IMR-90 (cell line): ENCODE results near the gene ATF6B. TPM values are rescaled to one million over a fixed set of nuclear protein-coding genes. Genes with fewer than 3 reads are reported as not detected.

ENCODE experiments used
- ATAC-seq: fragments of 200-7000 bp; cut with Tn5 transposase; 2 replicates; pipeline ENCODE4 v1.9.1; 2020; ENCODE audit warnings: low read depth, mild to moderate bottlenecking, moderate library complexity
- BruUV-seq: library from RNA; stranded (reverse); fragments of 400-500 nt; replicated peaks from 2 replicates; lab custom pipeline; 2021; lab: Mats Ljungman, UMichigan
- CTCF ChIA-PET: fragments of 300-600 bp; formaldehyde crosslinking; extraction: SDS; loops from one replicate; lab custom pipeline; 2021; ENCODE audit warnings: antibody characterized with exemption; lab: Yijun Ruan, JAX
- POLR2A ChIA-PET: fragments of 300-600 bp; sonication (Branson Sonifier 250); formaldehyde crosslinking; loops from one replicate; lab custom pipeline; 2022; ENCODE audit warnings: antibody characterized with exemption; ENCODE audit not compliant: unreplicated experiment; lab: Charles Lee
- DNase-seq: peaks from one replicate; pipeline ENCODE4 v3.0.0; 2013
- H2AFZ ChIP-seq: replicated peaks from 2 replicates; pipeline ENCODE3; 2013; ENCODE audit warnings: low read length, mild to moderate bottlenecking; ENCODE audit not compliant: poor library complexity
- H2AK5ac ChIP-seq: 2 replicates; pipeline ENCODE4 v1.6.1; 2013; ENCODE audit warnings: low read depth, low read length, inconsistent platforms
- H2AK9ac ChIP-seq: replicated peaks from 2 replicates; pipeline ENCODE3; 2013; ENCODE audit warnings: mild to moderate bottlenecking, low read depth, low read length, moderate library complexity; ENCODE audit not compliant: poor library complexity
- H2BK120ac ChIP-seq: 2 replicates; pipeline ENCODE4 v1.6.1; 2013; ENCODE audit warnings: low read depth, low read length, inconsistent platforms
- H2BK15ac ChIP-seq: 3 replicates; pipeline ENCODE4 v1.6.1; 2013; ENCODE audit warnings: low read depth, low read length, inconsistent platforms
- H2BK20ac ChIP-seq: 2 replicates; pipeline ENCODE4 v1.6.1; 2013; ENCODE audit warnings: low read depth, mild to moderate bottlenecking, inconsistent platforms, low read length, moderate library complexity
- H2BK5ac ChIP-seq: 2 replicates; pipeline ENCODE4 v1.6.1; 2013; ENCODE audit warnings: mild to moderate bottlenecking, low read depth, low read length, inconsistent platforms; ENCODE audit not compliant: poor library complexity, severe bottlenecking
- H3K14ac ChIP-seq: replicated peaks from 2 replicates; pipeline ENCODE4 v1.6.1; 2013; ENCODE audit warnings: low read depth, low read length, inconsistent platforms
- H3K18ac ChIP-seq: 2 replicates; pipeline ENCODE4 v1.6.1; 2013; ENCODE audit warnings: low read depth, low read length, control low read depth
- H3K23ac ChIP-seq: 2 replicates; pipeline ENCODE4 v1.6.1; 2013; ENCODE audit warnings: low read depth, low read length, inconsistent platforms
- H3K27ac ChIP-seq: 2 replicates; pipeline ENCODE4 v1.5.1; 2013; ENCODE audit warnings: mild to moderate bottlenecking, control low read depth, low read length; ENCODE audit not compliant: insufficient read depth
- H3K27me3 ChIP-seq: 2 replicates; pipeline ENCODE4 v1.6.1; 2013; ENCODE audit warnings: low read length; ENCODE audit not compliant: control insufficient read depth, insufficient read depth
- H3K36me3 ChIP-seq: 2 replicates; pipeline ENCODE4 v1.6.1; 2013; ENCODE audit warnings: low read length, mixed read lengths; ENCODE audit not compliant: control insufficient read depth, insufficient read depth
- H3K4ac ChIP-seq: 2 replicates; pipeline ENCODE4 v1.6.1; 2013; ENCODE audit warnings: low read depth, low read length, inconsistent platforms
- H3K4me1 ChIP-seq: 2 replicates; pipeline ENCODE4 v1.6.1; 2013; ENCODE audit warnings: low read length, mixed read lengths; ENCODE audit not compliant: control insufficient read depth, insufficient read depth
- H3K4me2 ChIP-seq: 2 replicates; pipeline ENCODE4 v1.6.1; 2013; ENCODE audit warnings: low read depth, mild to moderate bottlenecking, control low read depth, low read length, moderate library complexity
- H3K4me3 ChIP-seq: 2 replicates; pipeline ENCODE4 v1.5.1; 2013; ENCODE audit warnings: low read depth, mild to moderate bottlenecking, control low read depth, low read length, moderate library complexity; ENCODE audit not compliant: insufficient read depth
- H3K56ac ChIP-seq: 2 replicates; pipeline ENCODE4 v1.6.1; 2013; ENCODE audit warnings: low read length, inconsistent platforms; ENCODE audit not compliant: insufficient read depth; ENCODE audit errors: extremely low read depth
- H3K79me1 ChIP-seq, 2 experiments: 2 replicates each; pipeline ENCODE4 v1.6.1; 2013; ENCODE audit warnings: low read length in 2 of 2, inconsistent platforms in 1 of 2, low read depth in 1 of 2
- H3K9ac ChIP-seq: 2 replicates; pipeline ENCODE4 v1.6.1; 2013; ENCODE audit warnings: low read depth, low read length, control low read depth
- H3K9me1 ChIP-seq: 2 replicates; pipeline ENCODE4 v1.6.1; 2013; ENCODE audit warnings: low read length, inconsistent platforms; ENCODE audit not compliant: insufficient read depth
- H3K9me3 ChIP-seq: 2 replicates; pipeline ENCODE4 v1.6.1; 2013; ENCODE audit warnings: low read length; ENCODE audit not compliant: control insufficient read depth, insufficient read depth
- H4K20me1 ChIP-seq: 2 replicates; pipeline ENCODE4 v1.6.1; 2013; ENCODE audit warnings: low read length, inconsistent platforms; ENCODE audit not compliant: insufficient read depth
- H4K5ac ChIP-seq: 2 replicates; pipeline ENCODE4 v1.6.1; 2013; ENCODE audit warnings: mild to moderate bottlenecking, low read depth, low read length, control low read depth
- H4K8ac ChIP-seq, 2 experiments: 2 replicates each; pipeline ENCODE4 v1.6.1; 2013; ENCODE audit warnings: low read depth in 2 of 2, low read length in 2 of 2, control low read depth in 1 of 2, inconsistent platforms in 1 of 2
- H4K91ac ChIP-seq: 2 replicates; pipeline ENCODE4 v1.6.1; 2013; ENCODE audit warnings: low read depth, low read length, inconsistent platforms; ENCODE audit not compliant: insufficient read depth
- BHLHE40 ChIP-seq: fragments of 150-350 bp; IDR thresholded peaks from 2 replicates; pipeline ENCODE4 v1.6.1; 2016; ENCODE audit warnings: mild to moderate bottlenecking, low read depth, low read length
- ELK1 ChIP-seq: fragments of 150-350 bp; IDR thresholded peaks from 2 replicates; pipeline ENCODE4 v1.6.1; 2016; ENCODE audit warnings: low read depth, mild to moderate bottlenecking, low read length, moderate library complexity, borderline replicate concordance
- FOS ChIP-seq: fragments of 150-350 bp; IDR thresholded peaks from 2 replicates; pipeline ENCODE4 v1.6.1; 2016; ENCODE audit warnings: low read depth, low read length
- MAZ ChIP-seq: IDR thresholded peaks from 2 replicates; pipeline ENCODE4 v1.6.1; 2012; ENCODE audit warnings: low read depth, mild to moderate bottlenecking, low read length, improper control_type of control experiment, moderate library complexity, borderline replicate concordance
- RFX5 ChIP-seq: IDR thresholded peaks from 2 replicates; pipeline ENCODE4 v1.8.0; 2012; ENCODE audit warnings: low read depth, mild to moderate bottlenecking, low read length, moderate library complexity
- SMC3 ChIP-seq: fragments of 150-350 bp; IDR thresholded peaks from 2 replicates; pipeline ENCODE4 v1.6.1; 2016; ENCODE audit warnings: low read depth, mild to moderate bottlenecking, antibody characterized with exemption, low read length, moderate library complexity
- WGBS, 2 experiments: methylation state at CpG; one replicate each; pipeline versions ENCODE4 v1.1.5 to v1.1.7; 2013; ENCODE audit warnings: missing lambda C conversion rate in 2 of 2; ENCODE audit not compliant: insufficient read length in 1 of 2; ENCODE audit errors: extremely low coverage in 2 of 2; 5-methylcytosine and 5-hydroxymethylcytosine counted together
- dilution Hi-C: fragments of 300-500 bp; cut with HindIII; formaldehyde crosslinking; loops from one replicate; pipeline ENCODE4 v1.14.3; 2018; ENCODE audit warnings: low sequenced_read_pairs; ENCODE audit not compliant: unreplicated experiment
- in situ Hi-C: fragments of 300-500 bp; cut with MboI; formaldehyde crosslinking; loops from 3 replicates; pipeline ENCODE4 v1.14.3; 2019; ENCODE audit warnings: low sequenced_read_pairs, inconsistent platforms, mixed read lengths
- intact Hi-C: fragments of 100-400 bp; cut with micrococcal nuclease; formaldehyde crosslinking; loops from 2 replicates; pipeline ENCODE4 v1.10.0; 2022
- polyA plus RNA-seq, 3 experiments: library from polyadenylated mRNA; depleted of rRNA; stranded (reverse); fragments of >200 nt; gene quantifications; 2 replicates each; pipeline ENCODE4 v1.2.3, GENCODE V29; 2012; ENCODE audit warnings: low replicate concordance in 1 of 3
- total RNA-seq: library from RNA; depleted of rRNA; stranded (reverse); fragments of >200 nt; gene quantifications from 2 replicates; pipeline ENCODE4 v1.2.3, GENCODE V29; 2012

The ATF6B gene
- total and polyA plus RNA-seq, 2 of the 4 experiments (the other 2 are of a cell fraction), result 7.9 to 69.6 TPM

GRCh38 chr6:32114796-32115195 lies 13.2 kb downstream of the ATF6B start:
- CTCF ChIA-PET, result interaction anchor here (0.7 to 1.3 kb wide), 5 partner anchors 12 to 63 kb away, joined by 3 to 4 read pairs (median 4); no protein-coding TSS in a partner anchor
- peak; percentile 73 for DNase-seq
- 100% methylated on average over 2 of the region's 8 CpGs; no CpG with 5 or more reads in 1 of the 2 experiments for WGBS, 2 experiments

More at GRCh38 chr6:32114796-32115195, 13.2 kb downstream of the ATF6B start:
- peak overlapping the region; percentile 73 for H3K27ac ChIP-seq
- peaks cover 23% of the 10 kb centered on the region for H3K4me1 ChIP-seq
- peak overlapping the region; percentile 96 for H3K23ac ChIP-seq
- H4K91ac ChIP-seq, result peak overlapping the region; percentile 91
- peak overlapping the region; percentile 71 for H2AFZ ChIP-seq
- no peak overlapping the region for H3K9ac ChIP-seq
- no peaks in the 10 kb centered on the region for H3K9me3 ChIP-seq
- no TSS peak for BruUV-seq
- peaks cover 4% of the 10 kb centered on the region; the same call in 1 of the 2 replicates for H4K20me1 ChIP-seq
- H2AK5ac ChIP-seq, result peak overlapping the region; percentile 52
- peak overlapping the region; percentile 84; the same call in 2 of the 3 replicates for H2BK15ac ChIP-seq
- peak overlapping the region; percentile 36 for H3K18ac ChIP-seq
- peaks cover 0 to 9% of the 10 kb centered on the region in 2 experiments; a peak in 1 of 4 replicates for H3K79me1 ChIP-seq
- dilution Hi-C loops, result no loop called here
- TF ChIP-seq FOS (peak; percentile 43; the same call in 1 of the 2 replicates), BHLHE40 (peak; percentile 47; the same call in 1 of the 2 replicates), ELK1 (no peak), SMC3 (peak; percentile 21; the same call in 1 of the 2 replicates), RFX5 (no peak), MAZ (peak; percentile 86)
- peak overlapping the region; percentile 60 for H3K14ac ChIP-seq
- peak overlapping the region; percentile 89 for H3K4ac ChIP-seq
- no peak overlapping the region; the same call in 1 of the 2 replicates for H3K56ac ChIP-seq
- intact Hi-C loops, result loop anchor here (2.0 to 5.0 kb wide), 5 partner anchors 63 to 298 kb away; partner anchors contain the start of genes AGPAT1, NELFE, RNF5 and SKIC2
- H3K36me3 ChIP-seq, result peaks cover 28% of the 10 kb centered on the region
- in situ Hi-C loops, result loop anchor here (5.0 to 10.0 kb wide), 3 partner anchors 43 to 140 kb away; partner anchors contain the start of genes DXO, GPSM3 and PBX2
- POLR2A ChIA-PET, result interaction anchor here (0.7 kb wide), 1 partner anchor 21 kb away, joined by 3 read pairs; no protein-coding TSS in a partner anchor
- H3K4me3 ChIP-seq, result no peak overlapping the region
- H3K27me3 ChIP-seq, result peaks cover 1% of the 10 kb centered on the region; the same call in 1 of the 2 replicates
- peak overlapping the region; percentile 61 for H3K4me2 ChIP-seq
- peak overlapping the region; percentile 72 for H2BK5ac ChIP-seq
- H2BK20ac ChIP-seq, result peak overlapping the region; percentile 88
- H2BK120ac ChIP-seq, result peak overlapping the region; percentile 95
- ATAC-seq, result peak; percentile 33
- H3K9me1 ChIP-seq, result peaks cover 9% of the 10 kb centered on the region
- H4K8ac ChIP-seq, result peak overlapping the region; percentile 4 to 44; a peak in 2 of 4 replicates
- peak overlapping the region; percentile 39; the same call in 1 of the 2 replicates for H4K5ac ChIP-seq
- peak overlapping the region; percentile 89 for H2AK9ac ChIP-seq
